MV-4-11 (cell line): ENCODE results near the gene NAV2.
A peak's percentile ranks its signal among the peaks of the same experiment; 100 is the strongest.

Experiments
- DNase-seq: peaks from one replicate; lab custom pipeline; 2025; lab: John Stamatoyannopoulos, UW

The NAV2 gene

DNA sequence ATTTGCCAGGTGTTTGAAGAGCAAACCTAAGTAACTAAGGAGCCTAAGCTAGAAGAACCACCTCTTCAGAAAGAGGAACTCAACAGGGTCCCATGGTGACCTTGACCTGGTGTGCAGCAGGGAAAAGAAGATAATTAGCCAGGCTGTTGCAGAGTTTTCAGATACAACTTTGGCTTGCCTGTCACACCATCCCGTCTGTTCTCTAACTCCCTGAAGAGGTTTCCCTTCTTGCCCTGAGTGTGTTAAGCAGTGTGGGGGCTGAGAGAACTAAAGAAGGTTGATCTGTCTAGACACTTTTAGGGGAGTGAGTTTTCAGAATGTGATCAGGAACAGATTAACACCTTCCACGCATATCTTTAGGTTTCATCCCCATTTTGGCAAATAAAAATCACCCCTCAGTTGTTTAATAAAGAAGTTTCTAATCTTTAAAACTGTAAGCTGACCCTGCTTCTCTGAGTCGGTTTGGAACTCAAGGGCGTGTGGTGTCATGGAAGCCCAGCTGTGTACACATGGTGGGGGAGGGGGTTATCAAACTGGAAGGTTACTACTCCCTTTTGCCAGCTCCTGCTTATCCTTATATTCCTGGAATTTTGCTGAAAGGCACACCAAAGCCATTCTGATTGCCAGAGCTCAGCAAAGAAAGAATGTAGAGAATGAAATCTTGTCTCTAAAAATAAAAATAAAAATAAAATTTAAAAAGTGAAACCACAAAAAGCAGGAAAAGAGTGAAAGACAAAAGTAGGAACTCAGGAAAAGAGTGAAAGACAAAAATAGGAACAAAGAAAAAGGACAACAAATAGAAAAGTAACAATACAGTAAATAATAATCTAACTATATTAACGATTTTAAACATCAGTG lies 377.4 kb downstream of the NAV2 start:
- no peak for DNase-seq

DNA sequence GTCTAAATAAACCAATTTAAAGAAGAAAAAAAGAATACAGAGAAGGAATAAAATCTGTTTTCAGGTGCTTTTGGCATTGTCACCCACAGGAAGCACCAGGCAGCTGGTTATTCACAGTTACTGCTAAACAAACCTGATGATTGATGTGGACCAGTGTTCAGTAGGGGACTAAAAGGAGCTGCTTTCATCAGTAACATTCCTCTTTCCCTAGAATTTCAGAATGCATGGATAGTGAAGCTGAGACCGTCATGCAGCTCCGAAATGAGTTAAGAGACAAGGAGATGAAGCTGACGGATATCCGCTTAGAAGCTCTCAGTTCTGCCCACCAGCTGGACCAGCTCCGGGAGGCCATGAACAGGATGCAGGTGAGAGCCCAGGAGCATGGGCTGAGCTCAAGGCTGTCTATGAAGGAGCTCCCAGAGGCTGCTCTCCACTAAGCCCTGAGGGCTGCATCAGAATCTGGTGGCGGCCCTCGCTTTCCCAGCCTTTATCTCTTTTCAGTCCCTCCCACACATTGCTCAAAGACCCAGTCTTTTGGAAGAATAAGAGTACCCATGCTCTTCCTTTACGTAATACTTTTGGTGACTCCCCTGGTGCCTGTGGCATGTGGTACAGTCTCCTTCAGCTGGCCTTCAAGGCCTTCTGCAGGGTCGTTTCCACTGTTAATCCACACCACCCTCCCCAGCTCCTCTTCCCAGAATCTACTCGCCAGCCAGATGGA lies 378.2 kb downstream of the NAV2 start:
- DNase-seq, result peak; percentile 26

DNA sequence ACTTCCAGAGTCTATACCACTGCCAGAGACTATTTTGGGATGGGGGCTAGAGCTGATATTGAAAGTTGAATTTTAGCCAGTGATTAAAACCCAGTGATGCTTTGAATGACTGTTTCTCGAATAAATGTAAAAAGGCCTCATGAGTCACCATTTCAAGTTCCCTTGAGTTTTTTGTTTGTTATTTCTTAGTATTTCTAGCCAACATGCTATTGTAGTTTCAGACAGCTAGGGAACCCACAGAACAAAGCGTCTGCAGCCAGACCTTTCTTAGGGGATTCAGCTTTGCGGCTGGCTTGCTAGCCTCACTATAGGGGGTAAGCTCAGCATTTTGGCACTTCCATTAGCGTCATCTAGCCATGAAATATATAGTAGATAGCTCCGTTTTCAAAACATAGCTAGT lies 381.1 kb downstream of the NAV2 start:
- DNase-seq, result no peak

DNA sequence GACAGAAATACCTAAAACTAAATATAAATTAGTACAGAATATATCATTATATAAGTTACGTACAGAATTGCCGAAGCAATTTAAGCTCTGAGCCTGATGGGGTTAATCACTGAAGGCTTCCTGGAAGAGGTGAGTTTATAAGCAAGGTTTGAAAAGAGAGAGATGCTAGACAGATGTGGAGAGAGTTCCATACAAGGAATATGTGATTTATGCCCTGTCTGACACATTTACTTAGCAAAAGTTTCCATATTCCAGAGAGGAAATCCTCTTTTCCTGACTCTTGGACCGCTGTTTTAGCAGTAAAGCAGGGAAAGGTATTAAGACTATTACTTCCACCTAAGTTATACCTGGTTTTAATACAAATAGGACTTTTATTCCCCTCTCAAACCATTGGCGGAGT lies 382.6 kb downstream of the NAV2 start:
- no peak for DNase-seq

DNA sequence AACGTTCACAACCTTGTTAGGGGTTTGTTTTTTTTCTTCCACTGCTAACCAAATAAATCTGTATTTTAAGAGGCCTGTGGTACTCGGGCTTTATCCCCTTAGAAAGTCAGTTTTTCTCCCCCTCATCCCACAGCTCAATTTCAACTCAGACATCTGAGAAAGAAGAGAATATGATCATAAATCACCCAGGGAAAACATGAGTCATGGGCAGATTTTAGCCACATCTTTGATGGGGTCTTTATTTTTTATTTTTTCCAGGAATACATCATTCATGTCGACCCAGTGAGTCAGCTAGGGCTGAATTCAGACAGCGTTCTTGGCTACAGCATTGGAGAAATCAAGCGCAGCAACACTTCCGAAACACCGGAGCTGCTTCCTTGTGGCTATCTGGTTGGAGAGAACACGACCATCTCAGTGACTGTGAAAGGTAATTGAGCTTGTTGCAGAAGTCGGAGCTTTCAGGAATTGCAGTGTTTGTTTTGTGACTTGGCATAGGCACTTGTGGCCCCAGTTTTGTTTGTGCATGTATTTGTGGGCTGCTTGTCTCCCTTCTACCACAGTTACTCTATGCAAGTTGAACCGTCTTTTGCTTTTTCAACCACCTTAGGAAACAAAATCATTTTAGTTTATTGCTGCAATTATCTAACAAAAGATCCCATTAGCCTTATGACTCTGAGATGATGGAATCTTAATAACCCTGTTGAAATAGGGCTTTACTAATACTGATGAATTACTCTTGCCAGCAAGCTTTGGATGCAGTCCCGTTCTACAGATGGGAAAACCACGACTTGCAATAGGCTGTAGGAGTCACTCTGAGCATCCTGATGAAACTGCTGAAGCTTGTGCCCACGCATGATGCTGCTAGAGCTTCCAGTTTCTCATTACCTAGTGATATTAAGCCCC lies 384.9 kb downstream of the NAV2 start:
- DNase-seq, result no peak

DNA sequence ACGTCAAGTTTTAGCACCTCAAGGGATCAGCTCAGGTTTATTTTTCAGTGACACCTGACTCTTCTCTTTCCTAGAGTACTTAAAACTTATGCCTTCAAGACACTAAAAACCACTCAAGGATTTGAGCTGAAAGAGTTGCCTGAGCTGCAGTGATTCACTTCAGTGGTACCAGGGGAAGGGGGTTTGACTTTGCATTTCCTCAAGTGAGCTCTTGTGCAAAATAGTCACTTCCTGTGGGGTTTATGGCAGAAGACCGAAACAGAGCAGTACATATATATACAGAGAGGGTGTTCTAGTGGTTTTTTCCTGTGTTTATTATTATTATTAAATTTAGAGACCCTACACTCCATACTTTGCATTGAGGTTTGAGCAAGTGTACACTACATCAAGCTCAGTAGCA lies 386.9 kb downstream of the NAV2 start:
- DNase-seq, result peak; percentile 21

DNA sequence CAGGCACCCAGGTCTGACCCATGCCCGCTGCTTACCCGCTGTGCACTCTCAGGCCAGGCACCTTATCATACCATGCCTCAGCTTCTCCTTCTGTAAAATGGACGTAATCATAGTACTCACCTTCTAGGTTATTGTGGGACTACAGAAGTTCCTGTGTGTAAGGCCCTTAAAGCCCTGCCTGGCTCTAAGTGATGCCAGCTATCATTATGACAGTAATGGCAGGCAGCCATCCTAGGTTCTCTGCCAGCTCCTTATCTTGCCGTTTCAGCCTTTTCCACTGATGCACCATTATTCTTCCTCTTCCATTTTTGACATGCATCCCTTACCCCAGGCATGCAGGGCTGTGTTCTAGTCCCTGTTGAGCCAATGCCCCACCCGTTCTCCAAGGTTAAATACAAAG lies 389.8 kb downstream of the NAV2 start:
- no peak for DNase-seq

DNA sequence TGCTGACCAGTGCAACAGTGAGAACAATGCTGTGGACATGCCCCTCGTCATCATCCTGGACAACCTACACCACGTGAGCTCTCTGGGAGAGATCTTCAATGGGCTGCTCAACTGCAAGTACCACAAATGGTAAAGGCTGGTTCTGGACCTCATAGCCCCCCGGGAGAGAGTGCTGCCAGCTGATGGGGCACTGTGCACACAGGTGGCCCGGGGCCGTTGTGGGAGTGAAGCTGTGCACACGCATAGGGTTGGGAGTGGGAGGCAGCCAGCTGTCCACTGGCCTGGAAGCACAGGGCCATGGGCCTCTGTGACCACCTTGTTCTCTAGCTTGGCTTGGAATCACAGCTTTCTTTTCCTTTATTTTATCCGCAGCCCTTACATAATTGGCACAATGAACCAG lies 390.6 kb downstream of the NAV2 start:
- DNase-seq, result no peak

DNA sequence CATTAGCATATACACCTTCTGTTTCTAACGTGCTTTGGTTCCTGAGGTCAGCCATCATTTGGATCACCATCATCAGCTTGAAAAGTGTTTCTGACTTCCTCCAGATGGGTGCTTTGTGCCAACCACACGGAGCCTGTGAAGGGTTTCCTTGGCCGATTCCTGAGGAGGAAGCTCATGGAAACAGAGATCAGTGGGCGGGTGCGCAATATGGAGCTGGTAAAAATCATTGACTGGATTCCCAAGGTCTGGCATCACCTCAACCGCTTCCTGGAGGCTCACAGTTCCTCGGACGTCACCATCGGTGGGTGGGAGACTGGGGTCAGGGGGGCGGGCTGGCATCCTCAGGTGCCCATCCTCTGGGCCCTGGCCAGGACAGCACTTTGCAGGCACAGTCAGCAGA lies 392.8 kb downstream of the NAV2 start:
- no peak for DNase-seq

DNA sequence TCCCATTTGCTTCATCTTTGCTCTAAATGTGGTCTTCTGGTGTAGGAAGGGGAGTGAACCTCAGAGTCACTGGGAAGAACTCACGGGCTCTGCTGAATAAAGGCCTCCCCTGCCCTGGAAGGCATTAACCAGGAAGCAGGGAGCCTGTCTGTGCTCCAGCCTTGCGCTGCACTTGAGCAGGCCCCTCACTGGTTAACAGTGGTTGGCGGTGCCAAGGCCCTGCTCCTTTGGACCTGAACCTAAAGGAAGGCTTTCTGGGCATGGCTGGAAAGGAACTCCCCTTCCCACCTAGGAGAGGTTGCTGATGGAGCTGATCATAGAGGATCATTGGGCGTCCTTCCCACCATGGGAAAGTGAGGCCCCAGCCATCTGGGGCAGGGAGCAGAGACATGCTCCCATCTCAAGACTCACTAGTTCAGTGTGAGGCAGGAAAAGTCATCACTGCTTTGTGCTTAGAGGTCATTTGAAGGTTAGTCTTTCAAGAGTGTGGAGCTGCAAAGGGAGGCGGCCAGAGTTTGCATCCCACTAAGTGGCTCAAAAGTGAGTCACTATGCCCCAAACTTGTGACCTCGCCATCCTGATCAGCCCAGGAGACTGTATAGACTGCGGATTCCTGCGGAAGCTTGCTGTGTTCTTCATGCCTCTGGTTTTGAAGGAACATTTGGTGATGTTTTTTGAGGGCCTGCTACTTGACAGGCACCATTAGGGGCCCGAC lies 397.3 kb downstream of the NAV2 start:
- DNase-seq, result no peak

DNA sequence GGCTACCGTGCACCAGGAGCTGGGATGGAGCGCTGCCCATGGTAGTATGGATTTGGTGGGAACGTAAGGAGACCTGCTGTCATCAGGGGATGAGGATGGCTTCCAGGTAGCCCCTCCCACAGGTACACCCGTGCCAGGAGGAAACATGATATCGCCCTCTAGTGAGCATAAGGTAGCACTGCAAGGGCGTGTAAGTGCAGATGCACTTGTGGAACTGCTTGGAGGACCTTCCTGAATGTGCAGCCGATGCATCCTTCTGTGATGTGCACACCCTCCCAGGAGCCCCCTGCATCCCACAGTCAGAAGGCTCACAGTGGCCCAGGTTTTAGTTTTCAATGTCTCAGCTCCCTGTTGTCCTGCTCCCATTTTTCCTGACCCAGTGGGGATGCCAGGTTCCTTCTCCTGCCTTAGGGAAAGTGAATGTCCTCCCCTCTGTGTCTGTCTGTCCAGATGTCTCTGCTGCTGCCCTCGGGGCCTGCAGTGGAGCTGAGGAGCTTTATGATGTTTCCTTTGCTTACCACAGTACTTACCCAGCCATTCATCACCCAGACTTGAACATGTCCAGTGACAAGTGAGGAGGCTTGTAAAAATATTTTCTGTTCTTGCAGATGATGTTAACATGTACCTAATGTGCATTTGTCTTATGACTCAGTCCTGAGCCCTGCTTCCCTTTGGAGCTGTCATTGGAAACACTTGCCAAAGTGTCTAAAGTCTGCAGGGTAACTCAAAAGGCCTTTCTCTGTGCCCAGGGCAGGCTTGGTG lies 398.5 kb downstream of the NAV2 start:
- DNase-seq, result peak; percentile 12

DNA sequence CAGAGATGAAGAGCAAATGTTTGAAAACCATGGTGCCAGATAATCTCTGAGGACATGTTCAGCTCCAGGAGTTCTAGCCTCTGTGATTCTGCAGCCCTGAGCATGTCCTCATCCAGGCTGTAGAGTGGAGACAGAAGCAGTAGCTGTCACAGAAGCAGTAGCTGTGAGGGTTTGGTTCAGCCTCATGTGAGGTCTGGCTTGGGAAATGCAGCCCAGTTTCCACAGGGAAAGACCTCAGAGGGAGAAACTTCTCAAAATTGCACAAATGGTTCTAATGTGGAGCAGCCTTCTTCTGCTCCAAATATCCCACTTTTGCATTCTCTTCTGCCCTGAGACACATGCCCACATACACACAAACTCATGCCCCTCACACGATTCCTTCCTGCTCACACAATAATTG lies 399.2 kb downstream of the NAV2 start:
- no peak for DNase-seq

DNA sequence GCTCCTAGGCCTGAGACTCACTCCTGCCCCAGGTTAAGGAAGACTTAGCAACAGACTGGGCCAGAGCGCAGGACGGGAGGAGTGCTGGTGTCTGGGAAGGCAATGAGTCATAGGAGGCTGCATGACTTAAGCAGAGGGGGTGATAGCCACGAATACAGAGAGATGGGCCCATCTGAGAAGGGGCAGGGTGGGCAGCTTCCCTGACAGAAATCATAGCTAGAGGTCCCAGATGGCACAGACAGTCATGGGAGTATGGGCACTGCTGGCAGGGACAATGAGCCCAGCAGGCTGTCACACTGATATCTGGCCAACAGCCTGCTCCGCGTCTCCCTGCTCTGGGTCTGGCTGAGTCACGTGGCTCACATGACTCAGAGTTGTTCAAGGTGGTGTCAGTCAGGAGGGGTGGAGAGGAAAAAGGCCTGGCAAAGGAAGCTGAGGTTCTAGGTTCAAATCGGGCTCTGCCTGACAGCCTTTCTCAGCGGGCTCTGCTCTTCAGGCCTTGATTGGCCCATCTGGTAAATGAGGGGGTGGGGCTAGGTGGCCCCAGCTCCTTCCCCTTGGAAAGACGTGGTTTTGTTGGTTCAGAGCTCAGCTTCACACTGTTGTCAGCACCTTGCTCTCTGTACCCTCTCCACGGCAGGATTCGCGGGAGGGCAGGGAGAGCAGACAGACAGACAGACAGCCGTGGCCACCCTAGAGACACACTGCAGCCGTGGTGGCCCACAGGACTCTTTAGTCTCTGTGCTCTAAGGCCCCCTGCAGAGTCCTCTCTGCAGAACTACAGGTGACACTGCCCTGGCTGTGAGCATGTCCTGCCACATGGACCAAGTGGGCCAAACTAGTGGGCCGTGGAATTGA lies 399.9 kb downstream of the NAV2 start:
- peak; percentile 58 for DNase-seq

DNA sequence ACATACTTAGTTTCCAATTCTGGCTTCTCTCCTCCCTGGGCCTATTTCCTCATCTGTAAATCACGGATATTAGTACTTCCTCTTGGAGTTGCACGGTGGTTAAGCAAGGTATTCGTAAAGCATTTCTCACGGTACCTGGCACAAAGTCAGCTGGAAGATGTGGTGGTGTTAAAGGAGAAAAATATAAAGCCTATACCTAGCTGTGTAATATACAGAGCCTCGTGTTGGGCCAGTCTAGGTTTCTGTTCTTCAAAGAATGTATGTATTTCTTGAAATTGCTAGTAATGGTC lies 400.5 kb downstream of the NAV2 start:
- DNase-seq, result no peak

DNA sequence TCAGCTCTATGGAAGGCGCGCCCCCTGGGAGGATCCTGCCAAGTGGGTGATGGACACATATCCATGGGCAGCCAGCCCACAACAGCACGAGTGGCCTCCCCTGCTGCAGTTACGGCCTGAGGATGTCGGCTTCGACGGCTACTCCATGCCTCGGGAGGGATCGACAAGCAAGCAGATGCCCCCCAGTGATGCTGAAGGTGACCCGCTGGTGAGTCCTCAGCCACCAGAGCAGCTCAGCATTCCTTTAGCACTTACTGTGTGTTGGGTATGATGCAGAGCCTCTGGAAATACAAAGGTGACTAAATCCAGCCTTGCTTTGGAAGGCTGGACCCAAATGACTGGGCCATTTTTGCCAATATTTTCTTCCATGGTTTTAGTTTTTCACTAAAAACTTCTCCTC lies 402.0 kb downstream of the NAV2 start:
- no peak for DNase-seq

DNA sequence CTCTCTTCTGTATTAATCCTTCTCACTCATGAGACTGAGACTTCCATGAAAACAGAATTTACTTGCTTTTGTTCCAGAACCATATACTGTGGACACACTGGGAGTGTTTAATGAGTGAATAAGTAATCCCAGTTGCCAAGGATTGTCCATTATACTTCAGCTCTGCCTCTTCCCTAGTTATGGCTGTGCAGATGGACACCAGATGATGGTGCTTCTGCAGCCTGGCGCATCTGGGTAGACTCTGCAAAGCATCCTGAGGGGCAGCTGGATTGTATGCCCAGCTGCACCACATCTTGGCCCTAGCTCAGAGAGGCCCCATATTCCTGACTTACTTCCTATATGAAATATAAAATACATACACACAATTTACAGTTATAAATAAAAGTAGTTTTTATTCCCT lies 404.2 kb downstream of the NAV2 start:
- no peak for DNase-seq

DNA sequence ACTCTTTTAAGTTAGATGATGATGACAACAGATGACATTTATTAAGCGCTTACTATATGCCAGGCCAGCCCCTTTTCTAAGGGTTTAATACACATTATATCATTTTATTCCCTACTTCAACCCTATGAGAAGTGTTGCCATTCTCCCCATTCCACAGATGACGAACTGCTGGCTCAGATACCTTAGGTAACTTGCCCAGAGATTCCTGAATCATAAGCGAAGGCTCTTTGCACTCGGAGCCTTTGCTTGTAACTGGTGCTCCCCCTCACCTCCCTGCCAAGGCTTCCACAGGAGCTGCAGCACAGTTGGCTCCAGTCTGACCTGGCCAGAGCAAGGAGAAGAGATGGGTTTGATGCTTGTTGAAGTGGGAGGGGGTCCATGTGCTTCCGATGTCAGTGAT lies 404.7 kb downstream of the NAV2 start:
- DNase-seq, result no peak

DNA sequence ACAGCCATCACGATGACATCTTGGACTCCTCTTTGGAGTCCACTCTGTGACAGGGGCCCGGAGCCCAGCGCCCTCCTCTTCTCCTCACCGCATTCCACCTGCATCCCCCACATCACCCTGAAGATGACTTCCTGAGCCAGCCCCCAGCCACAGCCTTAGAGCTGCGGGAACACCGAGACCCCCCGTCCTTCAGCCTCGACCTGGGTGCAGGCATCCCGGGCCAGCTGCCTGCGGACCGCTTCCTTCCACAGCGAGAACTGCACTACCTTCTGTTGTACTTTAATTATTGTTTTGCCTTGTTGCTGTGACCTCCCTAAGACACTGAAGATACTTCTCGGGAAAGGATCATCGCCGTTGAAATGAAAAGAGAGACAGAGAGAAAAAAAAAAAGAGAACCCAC lies 405.6 kb downstream of the NAV2 start:
- DNase-seq, result no peak

DNA sequence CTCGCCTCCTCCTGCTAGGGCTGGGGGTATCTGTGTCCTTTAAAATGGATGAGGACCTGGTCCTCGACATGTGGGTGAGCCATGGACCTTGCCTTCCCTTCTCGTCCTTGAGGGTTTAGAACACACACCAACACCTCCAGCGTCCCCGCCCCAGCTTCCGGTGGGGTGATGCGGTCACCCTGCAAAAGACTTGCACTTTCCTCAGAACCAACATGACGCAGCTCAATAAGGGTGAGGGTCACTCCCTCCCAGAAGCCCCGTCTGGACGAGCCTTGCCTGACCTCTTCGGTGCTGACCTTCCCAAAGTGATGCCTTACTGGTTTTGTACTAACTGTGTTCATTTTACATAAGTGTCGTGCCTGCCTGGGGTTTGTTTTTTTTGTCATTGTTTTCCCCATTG lies 406.7 kb downstream of the NAV2 start:
- no peak for DNase-seq

DNA sequence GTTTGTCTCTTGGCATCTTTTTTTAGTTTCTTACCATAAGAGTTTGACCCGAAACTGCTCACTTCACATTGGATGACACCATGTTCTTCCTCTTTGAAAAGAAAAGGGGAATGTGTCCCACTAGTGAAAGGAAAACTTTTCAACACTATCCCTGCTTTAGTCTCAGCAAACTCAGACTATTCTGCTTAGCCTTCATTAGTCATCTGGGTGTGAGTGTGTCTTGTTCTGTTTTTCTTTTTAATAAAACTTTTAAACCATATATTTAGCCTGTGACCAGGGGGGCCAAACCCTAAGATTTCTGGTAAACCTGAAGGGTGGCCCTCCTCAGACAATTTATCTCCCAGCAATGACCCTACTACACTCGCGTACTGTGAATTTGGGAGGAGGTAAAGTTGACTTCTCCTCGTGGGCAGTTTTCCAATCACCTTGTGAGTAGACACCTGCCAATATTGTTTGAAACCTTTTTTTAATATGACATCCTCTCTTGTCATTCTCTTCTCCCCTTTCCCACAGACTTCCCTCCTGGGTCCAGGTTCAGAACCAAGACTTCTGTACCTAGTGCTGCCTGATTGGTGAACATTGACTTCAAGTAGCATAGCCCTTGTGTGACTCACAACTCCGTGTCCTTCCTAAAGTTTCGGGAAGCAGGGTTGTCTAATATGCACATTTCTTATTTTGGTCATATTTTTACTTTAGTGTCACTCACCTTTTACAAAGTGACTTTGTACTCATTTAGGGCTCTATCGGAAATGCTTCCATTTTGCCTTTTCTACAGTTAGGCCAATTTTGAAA lies 407.7 kb downstream of the NAV2 start:
- DNase-seq, result no peak
